NCI-H345 treated with DMSO at 0.1 percent for 48 hours (cell line): ENCODE data around the gene GSK3B.
"Not testable (repeated sequence)": the region's sequence is repeated elsewhere in the genome, so short reads cannot be mapped to it uniquely, and the experiment has no call there.

Source experiments
- DNase-seq: peaks from one replicate; lab custom pipeline; 2025; ENCODE audit not compliant: unreplicated experiment; lab: John Stamatoyannopoulos, UW

The GSK3B gene

DNA sequence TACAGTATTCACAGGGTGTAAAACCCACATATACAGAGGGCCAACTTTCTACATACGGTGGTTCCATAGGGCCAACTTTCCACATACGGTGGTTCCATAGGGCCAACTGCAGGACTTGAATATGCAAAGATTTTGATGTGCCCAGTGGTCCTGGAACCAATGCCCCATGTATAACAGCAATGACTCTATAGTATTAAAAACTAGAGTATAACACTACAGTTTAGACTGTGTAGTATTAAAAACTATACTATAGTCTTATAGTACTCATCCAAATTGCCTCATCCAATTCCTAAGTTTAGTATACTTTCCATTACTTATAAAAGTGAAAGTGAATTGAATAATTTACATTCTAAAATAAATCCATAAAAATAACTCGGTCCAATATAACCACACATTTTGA, 75.9 kb downstream of the GSK3B start:
- no peak for DNase-seq

GRCh38 chr3:120017692-120018091, 76.6 kb downstream of the GSK3B start:
- no peak for DNase-seq

GRCh38 chr3:120013481-120013880, 80.8 kb downstream of the GSK3B start:
- no peak for DNase-seq

DNA sequence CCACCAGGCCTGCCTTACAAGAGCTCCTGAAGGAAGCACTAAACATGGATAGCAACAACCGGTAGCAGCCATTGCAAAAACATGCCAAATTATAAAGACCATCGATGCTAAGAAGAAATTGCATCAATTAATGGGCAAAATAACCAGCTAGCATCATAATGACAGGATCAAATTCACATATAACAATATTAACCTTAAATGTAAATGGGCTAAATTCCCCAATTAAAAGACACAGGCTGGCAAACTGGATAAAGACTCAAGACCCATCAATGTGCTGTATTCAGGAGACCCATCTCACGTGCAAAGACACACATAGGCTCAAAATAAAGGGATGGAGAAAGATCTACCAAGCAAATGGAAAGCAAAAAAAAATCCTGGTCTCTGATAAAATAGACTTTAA, 88.5 kb downstream of the GSK3B start:
- not testable (repeated sequence) for DNase-seq

DNA sequence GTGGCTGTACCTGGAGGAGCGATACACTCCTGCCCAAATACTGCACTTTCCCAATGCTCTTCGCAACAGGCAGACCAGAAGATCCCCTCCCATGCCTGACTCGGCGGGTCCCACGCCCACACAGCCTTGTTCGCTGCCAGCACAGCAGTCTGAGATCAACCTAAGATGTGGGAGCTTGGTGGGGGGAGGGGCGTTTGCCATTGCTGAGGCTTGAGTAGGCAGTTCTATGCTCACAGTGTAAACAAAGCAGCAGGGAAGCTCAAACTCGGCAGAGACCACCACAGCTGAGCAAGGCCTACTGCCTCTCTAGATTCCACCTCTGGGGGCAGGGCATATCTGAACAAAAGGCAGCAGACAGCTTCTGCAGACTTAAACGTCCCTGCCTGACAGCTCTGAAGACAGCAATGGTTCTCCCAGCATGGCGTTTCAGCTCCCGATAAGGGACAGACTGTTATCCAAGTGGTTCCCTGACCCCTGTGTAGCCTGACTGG, 90.2 kb downstream of the GSK3B start:
- DNase-seq = not testable (repeated sequence)

- no peak for DNase-seq
Measured at GRCh38 chr3:119998166-119998565, 96.1 kb downstream of the GSK3B start.

GRCh38 chr3:119990888-119991287, 103.4 kb downstream of the GSK3B start:
- no peak for DNase-seq

DNA sequence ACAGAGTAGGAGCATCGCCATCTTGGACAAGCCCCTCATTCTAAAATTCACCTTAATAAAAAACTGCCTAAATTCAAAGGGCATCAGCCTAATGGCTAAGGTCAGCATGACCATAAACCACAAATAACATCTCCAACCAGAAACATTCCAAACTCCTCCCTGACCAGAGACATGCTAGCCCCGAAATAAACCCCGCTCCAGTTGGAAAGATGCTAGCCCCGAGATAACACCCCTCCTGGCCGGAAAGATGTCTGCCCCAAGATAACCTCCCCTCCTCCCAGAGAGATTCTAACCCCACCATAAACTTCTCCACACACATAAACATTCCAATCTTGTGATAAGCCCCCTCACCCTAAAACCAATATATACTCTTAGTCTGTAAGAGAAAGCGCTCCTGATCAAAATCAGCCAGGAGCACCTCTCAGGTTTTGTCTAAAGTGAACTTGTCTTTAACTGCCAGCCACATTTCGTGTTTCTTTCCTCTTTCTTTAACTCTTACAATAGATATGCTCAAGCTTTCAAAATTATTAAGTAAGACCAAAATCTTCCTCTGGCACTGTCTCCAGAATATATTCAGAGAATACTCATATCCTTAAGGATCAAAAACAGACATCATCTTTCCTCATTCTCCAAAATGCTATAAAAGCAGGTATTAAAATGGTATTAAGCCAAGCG, 104.1 kb downstream of the GSK3B start:
- DNase-seq = no peak

DNA sequence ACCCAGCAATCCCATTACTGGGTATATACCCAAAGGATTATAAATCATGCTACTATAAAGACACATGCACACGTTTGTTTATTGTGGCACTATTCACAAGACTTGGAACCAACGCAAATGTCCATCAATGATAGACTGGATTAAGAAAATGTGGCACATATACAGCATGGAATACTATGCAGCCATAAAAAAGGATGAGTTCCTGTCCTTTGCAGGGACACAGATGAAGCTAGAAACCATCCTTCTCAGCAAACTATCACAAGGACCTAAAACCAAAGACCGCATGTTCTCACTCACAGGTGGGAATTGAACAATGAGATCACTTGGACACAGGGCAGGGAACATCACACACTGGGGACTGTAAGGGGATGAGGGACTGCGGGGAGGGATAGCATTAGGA, 107.4 kb downstream of the GSK3B start:
- DNase-seq = not testable (repeated sequence)

- no peak for DNase-seq
Measured at GRCh38 chr3:119981386-119981785, 112.9 kb downstream of the GSK3B start.

DNA sequence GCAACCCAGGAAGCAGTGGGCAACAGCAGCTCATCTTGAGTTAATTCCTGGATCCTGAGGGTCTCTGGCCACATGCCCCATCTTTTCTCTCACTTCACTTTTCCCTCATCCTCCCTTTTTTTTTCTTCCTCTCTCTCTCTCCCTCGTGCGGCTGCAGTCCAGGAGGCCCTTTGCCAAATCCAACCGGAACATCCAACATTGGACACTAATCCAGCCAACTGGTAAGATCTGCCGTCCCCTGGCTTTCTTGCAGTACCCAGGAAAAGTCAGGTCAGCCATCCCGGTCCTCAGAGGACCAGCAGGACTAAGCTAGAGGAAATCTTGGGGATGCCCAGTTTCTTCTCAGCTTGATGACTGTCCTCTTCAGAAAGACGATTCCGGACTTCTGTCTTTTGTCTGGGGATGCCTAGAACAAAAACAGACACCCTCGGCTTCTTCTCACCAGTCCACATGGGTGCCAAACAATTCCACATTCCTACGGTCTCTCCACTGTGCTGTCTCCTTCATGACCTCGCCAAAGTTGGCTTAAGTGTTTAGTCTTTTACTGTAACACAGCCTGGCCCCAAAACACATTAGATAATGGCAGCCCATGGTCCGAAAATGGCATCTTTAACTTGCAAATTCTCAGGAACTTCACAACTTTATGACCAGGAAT, 115.6 kb downstream of the GSK3B start:
- DNase-seq = no peak

DNA sequence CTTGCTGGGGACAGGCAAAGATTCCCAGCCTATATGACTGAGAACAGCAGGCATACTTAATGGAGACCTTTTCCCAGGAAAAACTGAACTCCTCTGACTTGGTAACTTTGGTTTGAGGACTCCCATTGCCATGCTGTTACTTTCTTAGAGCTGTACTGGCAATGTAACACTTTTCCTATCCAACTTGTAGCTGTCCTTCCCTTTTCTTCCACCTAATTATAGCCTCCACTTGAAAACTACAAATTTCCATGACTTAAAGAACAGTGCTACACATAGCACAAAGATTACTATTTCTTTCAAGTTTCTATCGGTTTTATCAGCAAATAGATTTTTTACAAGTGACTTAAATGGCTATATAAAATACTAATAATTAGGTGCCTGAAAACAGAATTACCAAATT, 116.9 kb downstream of the GSK3B start:
- no peak for DNase-seq

- DNase-seq = no peak
Measured at GRCh38 chr3:119976214-119976613, 118.0 kb downstream of the GSK3B start.

- no peak for DNase-seq
Measured at GRCh38 chr3:119974656-119975055, 119.6 kb downstream of the GSK3B start.

GRCh38 chr3:119973018-119973646, 121.1 kb downstream of the GSK3B start:
- DNase-seq = no peak

DNA sequence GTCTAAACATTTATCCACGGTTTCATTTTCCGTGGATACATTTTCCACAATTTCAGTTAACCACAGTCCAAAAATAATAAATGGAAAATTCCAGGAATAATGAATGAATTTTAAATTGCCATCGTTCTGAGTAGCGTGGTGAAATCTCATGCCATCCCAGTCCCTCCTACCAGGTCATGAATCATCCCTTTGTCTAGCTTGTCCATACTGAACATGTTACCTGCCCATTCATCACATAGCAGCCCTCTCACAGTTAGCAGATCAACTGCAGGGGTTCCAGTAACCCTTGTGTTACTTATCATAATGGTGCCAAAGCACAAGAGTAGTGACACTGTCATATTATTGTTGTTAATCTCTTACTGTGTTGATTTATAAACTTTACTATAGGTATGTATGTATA, 124.5 kb downstream of the GSK3B start:
- no peak for DNase-seq

DNA sequence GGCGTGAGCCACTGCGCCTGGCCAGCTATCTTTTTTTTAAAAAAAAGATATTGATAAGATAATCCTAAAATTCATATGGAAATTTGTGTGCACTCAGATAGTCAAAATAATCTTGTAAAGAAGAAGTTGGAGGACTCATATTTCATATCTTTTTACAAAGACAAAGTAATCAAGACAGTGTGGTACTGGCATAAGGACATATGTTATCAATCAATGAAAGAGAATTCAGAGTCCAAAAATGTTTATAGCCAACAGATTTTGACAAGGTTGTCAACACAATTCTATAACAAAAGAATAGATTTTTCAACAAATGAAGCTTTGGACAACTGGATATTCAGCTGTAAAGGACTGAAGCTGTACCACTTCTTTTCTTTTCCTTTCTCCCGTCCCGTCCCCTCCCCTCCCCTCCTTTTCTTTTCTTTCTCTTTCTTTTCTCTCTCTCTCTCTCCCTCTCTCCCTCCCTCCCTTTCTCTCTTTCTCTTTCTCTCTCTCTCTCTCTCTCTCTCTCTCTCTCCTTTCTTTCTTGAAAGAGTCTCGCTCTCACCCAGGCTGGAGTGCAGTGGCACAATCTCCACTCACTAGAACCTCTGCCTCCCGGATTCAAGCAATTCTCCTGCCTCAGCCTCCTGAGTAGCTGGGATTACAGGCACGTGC, 126.8 kb downstream of the GSK3B start:
- DNase-seq = no peak

DNA sequence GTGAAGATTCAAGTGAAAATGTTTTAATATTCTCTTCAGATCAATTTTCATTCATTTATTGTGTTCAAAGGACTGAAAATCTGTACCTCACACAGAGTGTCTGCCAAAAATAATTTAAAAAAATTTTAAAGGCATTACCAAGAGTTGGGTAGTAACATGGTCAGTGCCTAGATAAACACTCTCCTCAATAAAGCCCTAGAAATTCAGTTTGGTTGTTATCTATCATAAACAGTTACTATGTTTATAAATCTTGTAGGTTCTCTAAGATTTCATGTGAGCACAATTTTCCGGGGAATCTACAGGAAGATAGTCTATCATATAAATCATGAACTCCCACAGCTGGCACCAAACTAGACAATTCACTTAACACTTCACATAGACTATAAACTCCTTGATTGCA, 128.6 kb downstream of the GSK3B start:
- no peak for DNase-seq

GRCh38 chr3:119964294-119964693, 130.0 kb downstream of the GSK3B start:
- no peak for DNase-seq

DNA sequence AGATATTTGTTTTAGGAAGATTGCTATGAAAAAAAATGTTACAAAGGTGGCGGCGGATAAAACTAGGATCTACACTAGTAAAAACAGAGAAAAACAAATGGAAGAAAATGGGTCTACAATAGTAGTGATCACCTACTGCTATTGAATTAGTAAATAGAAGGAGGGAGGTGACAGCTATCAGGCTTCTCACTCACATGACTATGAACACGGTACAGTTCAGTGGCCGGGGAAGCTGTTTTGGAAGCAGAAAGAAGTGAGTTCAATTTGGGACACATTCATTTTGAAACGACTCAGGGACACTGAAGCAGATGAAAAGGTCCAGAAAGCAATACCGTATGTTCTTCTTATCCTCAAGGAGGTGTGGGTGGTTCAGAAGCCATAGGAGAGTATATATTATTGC, 138.3 kb downstream of the GSK3B start:
- DNase-seq = no peak

DNA sequence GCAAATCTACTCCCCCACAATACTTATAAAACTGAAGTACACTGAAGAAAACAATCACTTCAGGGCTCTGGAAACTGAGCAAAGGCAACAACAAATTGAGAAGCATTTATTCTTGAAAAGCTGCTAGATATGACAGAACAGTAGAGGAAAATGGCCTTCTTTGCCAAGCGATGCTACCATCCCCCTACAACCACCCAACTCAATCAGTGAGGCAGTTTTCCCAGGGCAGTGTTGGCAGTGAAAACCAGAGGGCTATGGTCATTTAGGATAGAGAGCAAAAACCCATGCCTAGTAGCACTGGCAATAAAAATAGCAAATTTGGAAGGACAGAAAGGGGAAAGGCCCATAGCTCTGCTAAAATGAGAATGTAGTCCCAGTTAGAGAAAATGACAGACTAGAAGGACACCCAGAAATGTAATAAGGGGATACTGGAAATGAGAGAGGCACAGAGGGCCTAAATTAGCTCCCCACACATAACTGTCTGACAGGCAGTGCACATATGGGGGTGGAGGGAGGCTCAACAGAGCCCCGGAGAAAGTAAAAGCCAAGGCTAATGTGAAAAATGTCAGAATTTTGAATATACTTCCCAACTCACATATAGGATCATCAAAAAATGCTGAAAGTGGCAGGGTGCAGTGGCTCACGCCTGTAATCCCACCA, 143.5 kb downstream of the GSK3B start:
- DNase-seq = no peak
